ENCODE data around the gene TAF11L9. TPM values are rescaled to one million over a fixed set of nuclear protein-coding genes. Genes with fewer than 3 reads are reported as not detected.
"Not testable (repeated sequence)": the region's sequence is repeated elsewhere in the genome, so short reads cannot be mapped to it uniquely, and the experiment has no call there.

TAF11L9 gene
- total RNA-seq: not detected
- long read RNA-seq: 0 reads

- ATAC-seq; DNase-seq; intact Hi-C loops (cut with DNase I, micrococcal nuclease): not testable (repeated sequence)
Observed at GRCh38 chr5:17594255-17594654, at the start of gene TAF11L9. TSS of gene TAF11L9 (minus strand) at chr5:17594394.

GRCh38 chr5:17634160-17634559 lies 40.0 kb upstream of the TAF11L9 start, which contains the start of gene TAF11L14:
TSS of gene TAF11L14 (plus strand) at chr5:17634460.
- DNase-seq (no peak), ATAC-seq (no peak)
- intact Hi-C loops (cut with DNase I, micrococcal nuclease): no loop called here

GRCh38 chr5:17631788-17632187 lies 37.6 kb upstream of the TAF11L9 start, which contains the start of gene TAF11L13:
TSS of gene TAF11L13 (plus strand) at chr5:17632088.
- ATAC-seq; intact Hi-C loops (cut with DNase I, micrococcal nuclease); DNase-seq: not testable (repeated sequence)

- intact Hi-C loops (cut with DNase I, micrococcal nuclease): no loop called here
- ATAC-seq (no peak), DNase-seq (no peak)
Observed at GRCh38 chr5:17625686-17626085, 31.5 kb upstream of the TAF11L9 start.

GRCh38 chr5:17620627-17621026 lies 26.4 kb upstream of the TAF11L9 start:
- ATAC-seq (no peak), DNase-seq (no peak)

GRCh38 chr5:17619354-17619753 lies 25.2 kb upstream of the TAF11L9 start:
- intact Hi-C loops (cut with DNase I, micrococcal nuclease): no loop called here
- DNase-seq (no peak), ATAC-seq (no peak)

More at GRCh38 chr5:17620627-17621026, 26.4 kb upstream of the TAF11L9 start:
- intact Hi-C loops (cut with DNase I, micrococcal nuclease): no loop called here

GRCh38 chr5:17614872-17615605 lies 20.8 kb upstream of the TAF11L9 start:
- intact Hi-C loops (cut with DNase I, micrococcal nuclease): no loop called here
- no peak for ATAC-seq
- DNase-seq: no peak

GRCh38 chr5:17610092-17610491 lies 15.9 kb upstream of the TAF11L9 start, which contains the start of gene TAF11L12:
TSS of gene TAF11L12 (plus strand) at chr5:17610392.
- DNase-seq, ATAC-seq: not testable (repeated sequence)

GRCh38 chr5:17607461-17607860 lies 13.3 kb upstream of the TAF11L9 start:
- DNase-seq; ATAC-seq; intact Hi-C loops (cut with DNase I, micrococcal nuclease): not testable (repeated sequence)

More at GRCh38 chr5:17610092-17610491, 15.9 kb upstream of the TAF11L9 start, which contains the start of gene TAF11L12:
- intact Hi-C loops (cut with DNase I, micrococcal nuclease): not testable (repeated sequence)

GRCh38 chr5:17604951-17605350 lies 10.8 kb upstream of the TAF11L9 start:
- DNase-seq (no peak), ATAC-seq (no peak)
- intact Hi-C loops (cut with DNase I, micrococcal nuclease): no loop called here

- ATAC-seq; DNase-seq; intact Hi-C loops (cut with DNase I, micrococcal nuclease): not testable (repeated sequence)
Observed at GRCh38 chr5:17603880-17604279, 9.7 kb upstream of the TAF11L9 start, which contains the start of gene TAF11L11. TSS of gene TAF11L11 (plus strand) at chr5:17604183.

GRCh38 chr5:17597728-17598127 lies 3.5 kb upstream of the TAF11L9 start, which contains the start of gene TAF11L10:
TSS of gene TAF11L10 (minus strand) at chr5:17597828.
- ATAC-seq; intact Hi-C loops (cut with DNase I, micrococcal nuclease); DNase-seq: not testable (repeated sequence)

- intact Hi-C loops (cut with DNase I, micrococcal nuclease); ATAC-seq; DNase-seq: not testable (repeated sequence)
Observed at GRCh38 chr5:17590860-17591259, 3.3 kb downstream of the TAF11L9 start, which contains the start of gene TAF11L8. TSS of gene TAF11L8 (minus strand) at chr5:17590960.

- DNase-seq; ATAC-seq; intact Hi-C loops (cut with DNase I, micrococcal nuclease): not testable (repeated sequence)
Observed at GRCh38 chr5:17585658-17586057, 8.5 kb downstream of the TAF11L9 start, which contains the start of gene TAF11L7. TSS of gene TAF11L7 (minus strand) at chr5:17585758.

Other genes starting within 250 kb of the TAF11L9 start
- not detected for gene TAF11L2, start 96.2 kb downstream of the TAF11L9 start, total RNA-seq
- not detected for gene TAF11L3, start 76.0 kb downstream of the TAF11L9 start, total RNA-seq
- gene TAF11L4, start 72.6 kb downstream of the TAF11L9 start, total RNA-seq: not detected
- not detected for gene TAF11L5, start 69.2 kb downstream of the TAF11L9 start, total RNA-seq
- gene TAF11L6, start 65.7 kb downstream of the TAF11L9 start, total RNA-seq: not detected
- not detected for gene TAF11L7, start 8.6 kb downstream of the TAF11L9 start, total RNA-seq
- gene TAF11L8, start 3.4 kb downstream of the TAF11L9 start, total RNA-seq: not detected
- gene TAF11L10, start 3.4 kb upstream of the TAF11L9 start, total RNA-seq: not detected
- not detected for gene TAF11L11, start 9.8 kb upstream of the TAF11L9 start, total RNA-seq
- gene TAF11L12, start 16.0 kb upstream of the TAF11L9 start, total RNA-seq: not detected
- not detected for gene TAF11L13, start 37.7 kb upstream of the TAF11L9 start, total RNA-seq
- gene TAF11L14, start 40.1 kb upstream of the TAF11L9 start, total RNA-seq: not detected